ENCODE measurements around the gene ZNF423.

- no peak for TF ChIP-seq SUZ12 (IDR thresholded peaks at IDR 0.05; ENCODE audit: extremely low read depth, insufficient read depth, insufficient read length)
- TF ChIP-seq YY1 (IDR thresholded peaks at IDR 0.05; ENCODE audit: insufficient read depth, insufficient read length): no peak
- no peak for TF ChIP-seq ZNF274 (IDR thresholded peaks at IDR 0.05; ENCODE audit: low read depth, low read length)
Observed at GRCh38 chr16:49826515-49826914, 29.4 kb downstream of the ZNF423 start.
